B cell (primary cell): Measurements from ENCODE around the gene NDUFAB1.

Experiments used
- CTCF ChIP-seq: fragments of 200-600 bp; IDR thresholded peaks from one replicate; pipeline ENCODE4 v1.8.0; 2022; ENCODE audit warnings: antibody characterized with exemption, mild to moderate bottlenecking
- EZH2 ChIP-seq: IDR thresholded peaks from 2 replicates; pipeline ENCODE4 v1.6.1; 2012; ENCODE audit warnings: borderline replicate concordance, low read depth, mild to moderate bottlenecking, moderate library complexity, low read length; ENCODE audit not compliant: insufficient read depth, poor library complexity, severe bottlenecking

- TF ChIP-seq CTCF, result no peak
- no peak for TF ChIP-seq EZH2
Observed at GRCh38 chr16:23578101-23578830, 17.9 kb downstream of the NDUFAB1 start.
